Glutamatergic neuron (in vitro differentiated cells): ENCODE results near the gene PLCD1. TPM values are rescaled to one million over a fixed set of nuclear protein-coding genes. Genes with fewer than 3 reads are reported as not detected.

Experiments used
- DNase-seq: peaks from one replicate; pipeline ENCODE4 v3.0.0; 2022
- H3K27ac Mint-ChIP-seq: one replicate; pipeline ENCODE4 v1.8.0; 2020; ENCODE audit warnings: mild to moderate bottlenecking, mixed read lengths, inconsistent platforms; ENCODE audit not compliant: unreplicated experiment
- H3K27me3 Mint-ChIP-seq: one replicate; pipeline ENCODE4 v1.8.0; 2020; ENCODE audit warnings: mild to moderate bottlenecking, moderate library complexity, mixed read lengths, inconsistent platforms; ENCODE audit not compliant: unreplicated experiment
- H3K36me3 Mint-ChIP-seq: one replicate; pipeline ENCODE4 v1.8.0; 2020; ENCODE audit warnings: mild to moderate bottlenecking, mixed read lengths, inconsistent platforms; ENCODE audit not compliant: unreplicated experiment
- H3K4me1 Mint-ChIP-seq: one replicate; pipeline ENCODE4 v1.8.0; 2020; ENCODE audit warnings: mild to moderate bottlenecking, low read depth, mixed read lengths, inconsistent platforms; ENCODE audit not compliant: unreplicated experiment
- H3K4me3 Mint-ChIP-seq: one replicate; pipeline ENCODE4 v1.8.0; 2020; ENCODE audit warnings: mild to moderate bottlenecking, mixed read lengths, inconsistent platforms; ENCODE audit not compliant: unreplicated experiment
- H3K9me3 Mint-ChIP-seq: one replicate; pipeline ENCODE4 v1.8.0; 2020; ENCODE audit warnings: mild to moderate bottlenecking, moderate library complexity, mixed read lengths, inconsistent platforms; ENCODE audit not compliant: unreplicated experiment
- total RNA-seq: library from RNA; stranded (reverse); fragmentation: NEBNext Ultra II Directional; extraction: Animal tissue kit (Norgen Biotek cat#: 25700); gene quantifications from one replicate; pipeline ENCODE4 v1.2.1, GENCODE V29; 2021; ENCODE audit not compliant: unreplicated experiment
- TF ChIP-seq, protein P1 (sequence below): fragments of 200-600 bp; sonication (generic); IDR thresholded peaks from one replicate; pipeline ENCODE4 v1.5.0; 2021; ENCODE audit not compliant: partially characterized antibody, unreplicated experiment

PLCD1 gene
- total RNA-seq, 1 donor from 2014 or later = 73.0 TPM

DNA sequence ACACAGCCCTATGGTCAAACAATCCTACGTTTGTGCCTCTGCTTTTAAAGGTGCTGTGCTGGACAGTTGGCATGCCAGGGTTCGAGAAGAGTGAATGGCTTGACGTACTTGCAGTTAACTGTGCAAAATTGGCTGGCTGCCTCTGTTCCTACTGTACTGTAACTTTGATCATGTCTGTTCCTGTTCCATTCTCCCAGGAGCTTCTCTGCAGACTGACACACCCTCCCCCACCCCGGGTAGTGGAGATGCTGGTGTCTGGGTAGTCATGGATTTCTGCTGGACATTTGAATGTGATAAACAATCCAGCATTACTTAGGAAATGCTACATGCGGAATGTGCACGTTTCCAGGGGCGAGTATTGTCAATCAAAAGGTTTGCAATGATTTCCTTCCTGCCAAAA is 45.4 kb downstream of the PLCD1 start:
- peaks cover 5% of the 10 kb centered on the region for H3K27me3 Mint-ChIP-seq
- no peak overlapping the region for H3K4me3 Mint-ChIP-seq
- TF ChIP-seq, protein P1, sequence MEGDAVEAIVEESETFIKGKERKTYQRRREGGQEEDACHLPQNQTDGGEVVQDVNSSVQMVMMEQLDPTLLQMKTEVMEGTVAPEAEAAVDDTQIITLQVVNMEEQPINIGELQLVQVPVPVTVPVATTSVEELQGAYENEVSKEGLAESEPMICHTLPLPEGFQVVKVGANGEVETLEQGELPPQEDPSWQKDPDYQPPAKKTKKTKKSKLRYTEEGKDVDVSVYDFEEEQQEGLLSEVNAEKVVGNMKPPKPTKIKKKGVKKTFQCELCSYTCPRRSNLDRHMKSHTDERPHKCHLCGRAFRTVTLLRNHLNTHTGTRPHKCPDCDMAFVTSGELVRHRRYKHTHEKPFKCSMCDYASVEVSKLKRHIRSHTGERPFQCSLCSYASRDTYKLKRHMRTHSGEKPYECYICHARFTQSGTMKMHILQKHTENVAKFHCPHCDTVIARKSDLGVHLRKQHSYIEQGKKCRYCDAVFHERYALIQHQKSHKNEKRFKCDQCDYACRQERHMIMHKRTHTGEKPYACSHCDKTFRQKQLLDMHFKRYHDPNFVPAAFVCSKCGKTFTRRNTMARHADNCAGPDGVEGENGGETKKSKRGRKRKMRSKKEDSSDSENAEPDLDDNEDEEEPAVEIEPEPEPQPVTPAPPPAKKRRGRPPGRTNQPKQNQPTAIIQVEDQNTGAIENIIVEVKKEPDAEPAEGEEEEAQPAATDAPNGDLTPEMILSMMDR = no peak
- DNase-seq = no peak
- no peaks in the 10 kb centered on the region for H3K36me3 Mint-ChIP-seq
- H3K9me3 Mint-ChIP-seq = no peaks in the 10 kb centered on the region
- no peak overlapping the region for H3K27ac Mint-ChIP-seq
- no peaks in the 10 kb centered on the region for H3K4me1 Mint-ChIP-seq

DNA sequence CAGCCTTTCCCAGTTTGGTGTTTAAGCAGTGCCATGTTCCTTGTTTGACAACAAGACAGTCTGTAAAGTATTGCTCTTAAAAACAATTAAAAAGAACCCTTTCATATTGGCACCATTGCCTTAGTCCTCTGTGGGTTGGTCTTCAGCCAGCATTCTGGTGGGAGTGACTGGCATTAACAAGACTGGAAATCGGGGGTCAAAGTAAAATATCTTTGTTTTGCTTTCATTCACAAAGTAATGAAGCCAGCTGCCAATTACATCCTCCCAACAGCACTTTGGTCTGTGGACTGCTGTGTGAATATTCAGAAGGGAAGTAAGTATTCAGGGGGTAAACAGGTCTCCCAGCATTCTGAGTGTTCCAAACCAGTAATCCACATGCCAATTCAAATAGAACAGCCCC is 47.1 kb downstream of the PLCD1 start:
- no peak overlapping the region for H3K4me3 Mint-ChIP-seq
- H3K4me1 Mint-ChIP-seq = no peaks in the 10 kb centered on the region
- H3K36me3 Mint-ChIP-seq = no peaks in the 10 kb centered on the region
- peaks cover 2% of the 10 kb centered on the region for H3K27me3 Mint-ChIP-seq
- DNase-seq = no peak
- TF ChIP-seq, protein P1 = no peak
- H3K9me3 Mint-ChIP-seq = no peaks in the 10 kb centered on the region
- H3K27ac Mint-ChIP-seq = no peak overlapping the region

DNA sequence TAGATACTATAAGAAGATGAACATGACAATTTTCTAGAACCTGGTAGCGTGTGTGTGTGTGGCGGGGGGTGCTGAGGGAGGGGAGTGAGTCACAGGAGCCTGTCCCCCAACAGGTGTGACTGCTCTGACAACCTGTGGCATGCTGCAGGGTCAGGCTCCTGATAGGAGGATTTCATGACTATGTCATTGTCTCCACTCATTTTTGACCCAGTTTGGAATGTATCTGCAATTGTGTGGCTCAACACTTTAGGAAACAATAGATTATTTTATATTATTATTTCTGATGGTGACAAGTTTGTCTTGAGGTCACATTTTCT is 48.1 kb downstream of the PLCD1 start:
- Mint-ChIP-seq H3K27me3 (peaks cover 2% of the 10 kb centered on the region), H3K4me1 (no peaks in the 10 kb centered on the region), H3K27ac (no peak overlapping the region), H3K36me3 (no peaks in the 10 kb centered on the region), H3K4me3 (no peak overlapping the region), H3K9me3 (no peaks in the 10 kb centered on the region)
- TF ChIP-seq, protein P1 = no peak
- no peak for DNase-seq

GRCh38 chr3:37980462-37981347 is 48.7 kb downstream of the PLCD1 start:
- H3K4me3 Mint-ChIP-seq = no peak overlapping the region
- peak overlapping the region; percentile 66 for H3K27ac Mint-ChIP-seq
- H3K27me3 Mint-ChIP-seq = peaks cover under 1% of the 10 kb centered on the region
- no peak for DNase-seq
- H3K36me3 Mint-ChIP-seq = no peaks in the 10 kb centered on the region
- H3K9me3 Mint-ChIP-seq = no peaks in the 10 kb centered on the region
- TF ChIP-seq, protein P1 = no peak
- no peaks in the 10 kb centered on the region for H3K4me1 Mint-ChIP-seq

DNA sequence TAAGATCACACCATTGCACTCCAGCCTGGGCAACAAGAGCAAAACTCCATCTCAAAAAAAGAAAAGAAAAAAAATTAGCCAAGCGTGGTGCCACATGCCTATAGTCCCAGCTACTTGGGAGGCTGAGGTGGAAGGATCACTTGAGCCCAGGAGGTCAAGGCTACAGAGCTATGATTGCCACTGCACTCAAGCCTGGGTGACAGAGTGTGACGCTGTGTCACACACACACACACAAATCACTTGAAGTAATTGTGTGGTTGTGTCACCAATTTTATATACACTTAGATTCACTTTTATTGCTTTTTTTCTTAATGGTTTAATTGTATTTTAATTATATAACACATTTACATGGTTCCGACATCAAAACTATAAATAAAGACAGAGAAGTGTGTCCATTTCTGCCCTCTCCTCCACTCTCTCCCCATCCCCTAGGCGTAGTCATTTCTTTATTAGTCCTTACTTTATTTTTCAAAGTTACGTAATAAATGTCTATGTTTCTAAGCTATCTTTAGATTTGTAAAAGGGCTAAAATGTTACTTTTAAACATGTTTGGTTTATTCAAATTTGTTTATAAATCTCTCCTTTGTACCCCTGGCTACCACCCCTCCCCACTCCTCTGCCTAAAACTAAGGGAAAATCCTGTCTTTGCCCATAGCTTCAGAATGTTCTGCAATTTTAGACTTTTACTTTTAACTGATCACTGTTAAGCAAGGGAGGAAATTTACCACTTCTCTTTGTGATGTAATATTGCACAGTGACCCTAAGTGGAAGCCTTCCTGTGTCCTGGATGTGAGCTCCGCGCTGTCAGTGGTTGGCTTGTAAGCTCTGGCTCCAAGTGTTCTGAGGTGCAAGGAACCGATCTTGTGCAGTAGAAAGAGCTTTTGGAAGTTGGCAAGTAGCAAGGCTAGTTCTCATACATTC is 49.6 kb downstream of the PLCD1 start:
- Mint-ChIP-seq H3K4me3 (no peak overlapping the region), H3K4me1 (peaks cover 8% of the 10 kb centered on the region), H3K9me3 (no peaks in the 10 kb centered on the region), H3K36me3 (no peaks in the 10 kb centered on the region), H3K27ac (no peak overlapping the region), H3K27me3 (peaks cover 3% of the 10 kb centered on the region)
- TF ChIP-seq, protein P1 = no peak
- DNase-seq = no peak
